Measurements from ENCODE around the gene STK39. TPM values are rescaled to one million over a fixed set of nuclear protein-coding genes. Genes with fewer than 3 reads are reported as not detected.

The STK39 gene
- total RNA-seq, 2 experiments from 2014 or later, result 27.3 to 28.8 TPM

Other genes with a start within 250 kb of the STK39 start
- gene CERS6, start 208.7 kb upstream of the STK39 start, total RNA-seq, result 10 to 100 TPM; 11.9 to 12.2 TPM